Ovary (tissue), 3 donors: Measurements from ENCODE around the gene ITGB1BP2.

ENCODE experiments used
- EP300 ChIP-seq: sonication (generic); formaldehyde crosslinking; IDR thresholded peaks from one replicate; pipeline ENCODE4 v1.6.1; 2017; ENCODE audit warnings: antibody characterized with exemption
- POLR2A ChIP-seq: fragments of 450-650 bp; IDR thresholded peaks from one replicate; pipeline ENCODE4 v1.6.1; 2017; ENCODE audit warnings: antibody characterized with exemption, mild to moderate bottlenecking, moderate library complexity
- TF ChIP-seq, protein P1 (sequence below), 3 donors: fragments of 450-650 bp in 2 of 3; fragments of 200-600 bp in 1 of 3; IDR thresholded peaks; one replicate each; pipeline versions ENCODE4 v1.5.1 to v1.8.0; 2016 to 2022; ENCODE audit warnings: antibody characterized with exemption in 3 of 3, mild to moderate bottlenecking in 1 of 3
- donor health status: DM: no; HTN: no; CAD: no.

DNA sequence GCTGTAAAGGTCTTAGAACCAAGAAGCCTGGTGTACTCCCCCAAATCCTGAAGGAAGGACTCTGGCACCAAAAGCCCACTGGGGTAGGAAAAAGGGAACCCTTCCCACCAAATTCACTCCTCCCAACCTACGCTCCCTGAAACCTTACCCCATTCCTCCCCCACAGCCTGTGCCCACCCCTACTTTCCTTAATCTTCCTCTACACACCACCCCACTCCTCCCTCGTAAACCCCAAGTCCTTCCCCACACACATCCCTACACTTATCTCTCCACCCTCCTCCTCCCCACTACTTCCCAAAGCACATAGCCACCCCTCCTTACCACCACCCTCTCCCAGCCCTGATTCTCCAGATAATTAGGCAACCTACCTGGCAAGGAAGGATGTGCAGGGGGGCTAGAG lies 49.3 kb upstream of the ITGB1BP2 start:
- TF ChIP-seq, protein P1, sequence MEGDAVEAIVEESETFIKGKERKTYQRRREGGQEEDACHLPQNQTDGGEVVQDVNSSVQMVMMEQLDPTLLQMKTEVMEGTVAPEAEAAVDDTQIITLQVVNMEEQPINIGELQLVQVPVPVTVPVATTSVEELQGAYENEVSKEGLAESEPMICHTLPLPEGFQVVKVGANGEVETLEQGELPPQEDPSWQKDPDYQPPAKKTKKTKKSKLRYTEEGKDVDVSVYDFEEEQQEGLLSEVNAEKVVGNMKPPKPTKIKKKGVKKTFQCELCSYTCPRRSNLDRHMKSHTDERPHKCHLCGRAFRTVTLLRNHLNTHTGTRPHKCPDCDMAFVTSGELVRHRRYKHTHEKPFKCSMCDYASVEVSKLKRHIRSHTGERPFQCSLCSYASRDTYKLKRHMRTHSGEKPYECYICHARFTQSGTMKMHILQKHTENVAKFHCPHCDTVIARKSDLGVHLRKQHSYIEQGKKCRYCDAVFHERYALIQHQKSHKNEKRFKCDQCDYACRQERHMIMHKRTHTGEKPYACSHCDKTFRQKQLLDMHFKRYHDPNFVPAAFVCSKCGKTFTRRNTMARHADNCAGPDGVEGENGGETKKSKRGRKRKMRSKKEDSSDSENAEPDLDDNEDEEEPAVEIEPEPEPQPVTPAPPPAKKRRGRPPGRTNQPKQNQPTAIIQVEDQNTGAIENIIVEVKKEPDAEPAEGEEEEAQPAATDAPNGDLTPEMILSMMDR (IDR thresholded peaks at IDR 0.05): no peak
- no peak for TF ChIP-seq POLR2A
- TF ChIP-seq EP300: no peak
